SU-DHL-6 (cell line): ENCODE results near the gene TSACC.
"Not testable (repeated sequence)": the region's sequence is repeated elsewhere in the genome, so short reads cannot be mapped to it uniquely, and the experiment has no call there.

ENCODE experiments used
- H2AFZ ChIP-seq: fragments of 200-600 bp; sonication (generic); 2 replicates; pipeline ENCODE4 v1.6.1; 2014; ENCODE audit warnings: low read depth, mild to moderate bottlenecking, moderate library complexity, mixed read lengths, antibody characterized with exemption, low read length; ENCODE audit not compliant: severe bottlenecking
- H3F3A ChIP-seq: fragments of 200-600 bp; shearing (Covaris generic); 2 replicates; pipeline ENCODE4 v1.6.0; 2016; ENCODE audit warnings: antibody characterized with exemption, mild to moderate bottlenecking; ENCODE audit not compliant: insufficient read depth
- H3K27ac ChIP-seq: fragments of 200-600 bp; sonication (generic); 2 replicates; pipeline ENCODE4 v1.5.1; 2016; ENCODE audit warnings: low read depth, mild to moderate bottlenecking, low read length, moderate library complexity, mixed read lengths
- H3K27me3 ChIP-seq: fragments of 200-600 bp; sonication (generic), shearing (Covaris generic); 2 replicates; pipeline ENCODE4 v1.6.0; 2014; ENCODE audit warnings: mild to moderate bottlenecking, low read length
- H3K36me3 ChIP-seq: fragments of 200-600 bp; sonication (generic); 2 replicates; pipeline ENCODE4 v1.6.1; 2014; ENCODE audit warnings: mild to moderate bottlenecking, low read length, mixed read lengths
- H3K4me2 ChIP-seq: fragments of 300-600, 200-600 bp; shearing (Covaris generic), sonication (generic); 2 replicates; pipeline ENCODE4 v1.6.0; 2014; ENCODE audit warnings: low read length, low read depth, mild to moderate bottlenecking; ENCODE audit not compliant: poor library complexity, severe bottlenecking
- H3K4me3 ChIP-seq: fragments of 200-600 bp; sonication (generic); 2 replicates; pipeline ENCODE4 v1.5.1; 2014; ENCODE audit warnings: antibody characterized with exemption, low read length, mild to moderate bottlenecking, mixed read lengths; ENCODE audit not compliant: insufficient read depth, poor library complexity, severe bottlenecking
- H3K79me2 ChIP-seq: fragments of 200-600 bp; sonication (generic); 2 replicates; pipeline ENCODE4 v1.6.1; 2014; ENCODE audit warnings: mild to moderate bottlenecking, low read length, moderate library complexity; ENCODE audit not compliant: insufficient read depth
- H3K9ac ChIP-seq: fragments of 200-600 bp; sonication (generic); 2 replicates; pipeline ENCODE4 v1.7.0; 2014; ENCODE audit warnings: mild to moderate bottlenecking, low read length
- H3K9me2 ChIP-seq: fragments of 200-600 bp; sonication (generic); replicated peaks from 2 replicates; pipeline ENCODE4 v1.6.1; 2014; ENCODE audit warnings: low read length; ENCODE audit not compliant: insufficient read depth
- H3K9me3 ChIP-seq: fragments of 200-600 bp; sonication (generic); 2 replicates; pipeline ENCODE4 v1.6.1; 2014; ENCODE audit warnings: low read length, mixed read lengths; ENCODE audit not compliant: insufficient read depth
- H4K20me1 ChIP-seq: fragments of 200-600 bp; sonication (generic); 2 replicates; pipeline ENCODE4 v1.6.1; 2014; ENCODE audit warnings: low read depth, mild to moderate bottlenecking, antibody characterized with exemption, low read length, moderate library complexity, mixed read lengths
- CTCF ChIP-seq: fragments of 200-600 bp; sonication (generic); IDR thresholded peaks from one replicate; pipeline ENCODE4 v1.5.1; 2017; ENCODE audit warnings: antibody characterized with exemption, mild to moderate bottlenecking, low read length, moderate library complexity; ENCODE audit not compliant: insufficient read depth, poor library complexity, severe bottlenecking
- EZH2phosphoT487 ChIP-seq: fragments of 200-600 bp; sonication (generic), shearing (Covaris generic); conservative IDR thresholded peaks from 2 replicates; pipeline ENCODE4 v1.6.1; 2018; ENCODE audit warnings: mild to moderate bottlenecking, antibody characterized with exemption, low read length, moderate library complexity, mixed read lengths

The TSACC gene

DNA sequence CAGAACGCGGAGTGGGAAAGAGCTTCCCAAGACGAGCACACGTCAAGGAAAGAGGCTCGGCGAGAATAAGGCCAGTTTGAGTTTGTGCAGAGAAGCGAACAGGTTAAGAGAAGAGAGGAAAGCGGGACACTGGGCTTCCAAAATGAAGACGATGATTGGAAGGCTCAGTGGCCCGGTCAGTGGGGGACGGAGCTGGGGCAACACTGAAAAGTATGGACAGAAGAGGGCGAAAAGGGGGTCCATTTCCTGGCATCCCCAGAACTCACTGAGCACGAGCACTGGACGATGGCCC, 492 bp upstream of the TSACC start:
- peaks cover 18% of the 10 kb centered on the region; the same call in 1 of the 2 replicates for H4K20me1 ChIP-seq
- H3K27ac ChIP-seq = peak overlapping the region; percentile 65
- TF ChIP-seq EZH2phosphoT487 = no peak
- no peak for TF ChIP-seq CTCF
- no peaks in the 10 kb centered on the region for H3K9me2 ChIP-seq
- no peaks in the 10 kb centered on the region for H3K27me3 ChIP-seq
- H3K79me2 ChIP-seq = peaks cover 48% of the 10 kb centered on the region
- H3K9ac ChIP-seq = peak overlapping the region; percentile 77
- peaks cover 22% of the 10 kb centered on the region for H3K36me3 ChIP-seq
- peak overlapping the region; percentile 90 for H3K4me3 ChIP-seq
- peaks cover 10% of the 10 kb centered on the region; the same call in 1 of the 2 replicates for H3F3A ChIP-seq
- no peaks in the 10 kb centered on the region for H3K9me3 ChIP-seq
- peak overlapping the region; percentile 30 for H2AFZ ChIP-seq
- peak overlapping the region; percentile 82 for H3K4me2 ChIP-seq

DNA sequence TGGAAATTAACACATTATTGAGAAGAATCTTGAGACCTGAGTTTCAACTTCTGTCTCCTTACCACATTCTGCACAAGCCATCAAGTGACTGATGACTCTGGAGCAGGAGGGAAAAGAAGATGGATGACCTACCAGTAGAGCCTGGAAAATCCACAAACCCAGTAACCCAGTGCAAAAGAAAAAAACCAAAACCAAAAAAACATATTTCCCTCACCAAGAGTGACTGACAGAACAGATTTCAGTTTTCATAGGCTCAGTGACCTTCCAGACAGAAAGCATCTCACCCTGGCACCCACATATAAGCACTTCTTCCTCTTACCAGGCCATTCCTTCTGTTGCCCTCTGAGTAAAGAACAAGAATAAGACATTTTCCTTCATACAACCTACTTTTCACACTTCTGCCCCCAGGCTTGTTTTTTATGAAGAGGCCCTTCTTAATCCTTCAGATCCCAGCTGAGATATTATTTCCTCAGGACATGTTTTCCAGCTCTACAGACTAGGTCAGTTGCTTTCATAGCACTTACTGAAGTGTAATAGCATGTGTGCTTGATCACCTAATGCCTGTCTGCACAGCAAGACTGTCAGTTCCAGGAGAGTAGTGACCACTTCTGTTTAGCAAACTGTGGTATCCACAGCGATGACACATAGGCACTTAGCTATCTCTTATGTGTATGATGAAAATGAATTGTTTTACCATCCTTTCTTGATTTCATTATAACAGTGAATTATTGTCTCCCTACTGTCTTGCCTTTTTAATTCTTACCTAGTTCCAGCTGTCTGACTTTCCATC, 4.0 kb downstream of the TSACC start:
- Histone ChIP-seq H4K20me1 (no peaks in the 10 kb centered on the region), H3K4me3 (no peak overlapping the region), H3K27ac (no peak overlapping the region), H3K79me2 (peaks cover 6% of the 10 kb centered on the region), H3K36me3 (no peaks in the 10 kb centered on the region), H3K27me3 (no peaks in the 10 kb centered on the region), H3K9ac (no peak overlapping the region), H2AFZ (no peak overlapping the region), H3K4me2 (no peak overlapping the region), H3F3A (peaks cover 10% of the 10 kb centered on the region; the same call in 1 of the 2 replicates), H3K9me3 (no peaks in the 10 kb centered on the region), H3K9me2 (no peaks in the 10 kb centered on the region)
- TF ChIP-seq EZH2phosphoT487 (no peak), CTCF (no peak)

DNA sequence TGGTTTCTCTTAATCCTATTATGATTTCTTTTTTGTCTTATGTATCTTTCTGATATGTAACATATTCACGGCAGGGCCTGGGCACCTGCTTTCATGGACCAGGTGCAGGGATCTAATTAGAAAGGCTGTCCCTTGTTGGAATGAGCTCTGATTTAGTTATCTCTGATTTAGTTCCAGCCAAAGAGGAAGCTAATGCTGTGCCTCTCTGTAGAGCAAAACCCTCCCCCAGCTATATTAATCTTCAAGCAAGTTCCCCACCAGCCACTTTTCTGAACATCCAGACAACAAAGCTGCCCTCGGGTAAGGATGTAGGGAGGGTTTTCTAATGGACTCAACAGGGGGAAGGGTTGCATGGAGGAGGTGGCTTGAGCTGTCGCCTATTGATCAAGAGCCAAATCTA, 6.1 kb downstream of the TSACC start:
- H3K4me3 ChIP-seq = no peak overlapping the region
- H3K9ac ChIP-seq = no peak overlapping the region
- H4K20me1 ChIP-seq = no peaks in the 10 kb centered on the region
- H3K27me3 ChIP-seq = no peaks in the 10 kb centered on the region
- H3K36me3 ChIP-seq = no peaks in the 10 kb centered on the region
- H2AFZ ChIP-seq = no peak overlapping the region
- no peaks in the 10 kb centered on the region for H3K79me2 ChIP-seq
- H3K27ac ChIP-seq = no peak overlapping the region
- no peaks in the 10 kb centered on the region for H3K9me3 ChIP-seq
- no peaks in the 10 kb centered on the region for H3K9me2 ChIP-seq
- peaks cover 5% of the 10 kb centered on the region; the same call in 1 of the 2 replicates for H3F3A ChIP-seq
- H3K4me2 ChIP-seq = no peak overlapping the region
- no peak for TF ChIP-seq EZH2phosphoT487
- no peak for TF ChIP-seq CTCF

GRCh38 chr1:156346035-156346434, 7.7 kb downstream of the TSACC start:
- H3K4me2 ChIP-seq, H3K4me3 ChIP-seq, H3K27me3 ChIP-seq, H3K27ac ChIP-seq, H3K9ac ChIP-seq, H3K9me2 ChIP-seq, H3F3A ChIP-seq, H3K36me3 ChIP-seq, H3K79me2 ChIP-seq, H4K20me1 ChIP-seq, H3K9me3 ChIP-seq, H2AFZ ChIP-seq: not testable (repeated sequence)
